ENCODE measurements around the gene OR56A3. TPM values are rescaled to one million over a fixed set of nuclear protein-coding genes. Genes with fewer than 3 reads are reported as not detected.

Gene OR56A3, protein sequence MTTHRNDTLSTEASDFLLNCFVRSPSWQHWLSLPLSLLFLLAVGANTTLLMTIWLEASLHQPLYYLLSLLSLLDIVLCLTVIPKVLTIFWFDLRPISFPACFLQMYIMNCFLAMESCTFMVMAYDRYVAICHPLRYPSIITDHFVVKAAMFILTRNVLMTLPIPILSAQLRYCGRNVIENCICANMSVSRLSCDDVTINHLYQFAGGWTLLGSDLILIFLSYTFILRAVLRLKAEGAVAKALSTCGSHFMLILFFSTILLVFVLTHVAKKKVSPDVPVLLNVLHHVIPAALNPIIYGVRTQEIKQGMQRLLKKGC
- polyA plus RNA-seq (2013, experiment 1 of 2): not detected
- not detected for polyA plus RNA-seq (2013, experiment 2 of 2)

- no peaks in the 10 kb centered on the region for H3K9me3 ChIP-seq (ENCODE audit: control insufficient read depth, low read length)
- H3K4me3 ChIP-seq (ENCODE audit: extremely low read depth, insufficient read depth, low read length, poor library complexity, severe bottlenecking): no peak within 1 kb of the TSS
- H3K36me3 ChIP-seq (ENCODE audit: control insufficient read depth, insufficient read depth, low read length): no peaks in the 10 kb centered on the region
- 80 to 94% methylated on average over 1 to 2 of the region's 3 CpGs for WGBS, 2 experiments (ENCODE audit: insufficient coverage in 2 of 2)
- no peaks in the 10 kb centered on the region for H3K4me1 ChIP-seq (ENCODE audit: control insufficient read depth, insufficient read depth, low read length, poor library complexity, severe bottlenecking)
- no peak within 1 kb of the TSS for H3K27ac ChIP-seq (ENCODE audit: low read depth, low read length, severe bottlenecking)
Measured at GRCh38 chr11:5941951-5942350, at the start of gene OR56A3. OR56A3 (plus strand) TSS chr11:5942251; CDS start chr11:5947347, 5,096 bp downstream.

DNA sequence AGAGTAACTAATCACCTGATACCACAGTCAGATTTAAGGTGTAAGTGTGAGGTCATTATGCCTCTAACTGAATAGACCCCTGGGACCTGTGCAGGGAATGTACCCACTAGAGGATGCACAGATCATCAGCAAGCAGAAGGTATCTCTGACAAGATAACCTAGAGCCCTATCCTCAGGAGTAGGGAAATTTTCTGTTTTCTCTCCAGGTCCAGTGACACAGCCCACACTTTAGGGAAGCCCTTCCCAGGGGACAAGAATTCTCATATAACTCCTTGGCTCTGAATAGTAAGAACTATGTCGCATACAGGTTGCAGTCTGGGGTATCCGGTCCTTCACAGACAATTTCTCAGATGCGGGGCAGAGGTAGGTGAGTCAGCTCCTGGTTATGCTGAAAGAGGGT lies 49.1 kb upstream of the OR56A3 start, which contains the start of gene OR52E5:
Gene OR52E5 (plus strand): TSS at position 301 of the 400 bp plus-strand sequence. CDS start 7,569 bp downstream, outside the sequence.
- H3K36me3 ChIP-seq (ENCODE audit: control insufficient read depth, insufficient read depth, low read length): no peaks in the 10 kb centered on the region
- 85 to 96% methylated on average over 3 of the region's 3 CpGs for WGBS, 2 experiments (ENCODE audit: insufficient coverage in 2 of 2)
- H3K4me1 ChIP-seq (ENCODE audit: control insufficient read depth, insufficient read depth, low read length, poor library complexity, severe bottlenecking): no peaks in the 10 kb centered on the region
- no peak within 1 kb of the TSS for H3K27ac ChIP-seq (ENCODE audit: low read depth, low read length, severe bottlenecking)
- no peak within 1 kb of the TSS for H3K4me3 ChIP-seq (ENCODE audit: extremely low read depth, insufficient read depth, low read length, poor library complexity, severe bottlenecking)
- H3K9me3 ChIP-seq (ENCODE audit: control insufficient read depth, low read length): no peaks in the 10 kb centered on the region

- Histone ChIP-seq H3K27ac (ENCODE audit: low read depth, low read length, severe bottlenecking) (no peak overlapping the region), H3K36me3 (ENCODE audit: control insufficient read depth, insufficient read depth, low read length) (no peaks in the 10 kb centered on the region), H3K4me1 (ENCODE audit: control insufficient read depth, insufficient read depth, low read length, poor library complexity, severe bottlenecking) (no peaks in the 10 kb centered on the region), H3K9me3 (ENCODE audit: control insufficient read depth, low read length) (no peaks in the 10 kb centered on the region), H3K4me3 (ENCODE audit: extremely low read depth, insufficient read depth, low read length, poor library complexity, severe bottlenecking) (no peak overlapping the region)
- 79 to 100% methylated on average over 1 to 2 of the region's 2 CpGs for WGBS, 2 experiments (ENCODE audit: insufficient coverage in 2 of 2)
Measured at GRCh38 chr11:5899534-5899933, 42.5 kb upstream of the OR56A3 start.

- no peaks in the 10 kb centered on the region for H3K4me1 ChIP-seq (ENCODE audit: control insufficient read depth, insufficient read depth, low read length, poor library complexity, severe bottlenecking)
- no peaks in the 10 kb centered on the region for H3K9me3 ChIP-seq (ENCODE audit: control insufficient read depth, low read length)
- H3K4me3 ChIP-seq (ENCODE audit: extremely low read depth, insufficient read depth, low read length, poor library complexity, severe bottlenecking): no peak overlapping the region
- no peaks in the 10 kb centered on the region for H3K36me3 ChIP-seq (ENCODE audit: control insufficient read depth, insufficient read depth, low read length)
- 64 to 95% methylated on average over 2 of the region's 2 CpGs for WGBS, 2 experiments (ENCODE audit: insufficient coverage in 2 of 2)
- no peak overlapping the region for H3K27ac ChIP-seq (ENCODE audit: low read depth, low read length, severe bottlenecking)
Measured at GRCh38 chr11:5910540-5910939, 31.5 kb upstream of the OR56A3 start.

- no peaks in the 10 kb centered on the region for H3K9me3 ChIP-seq (ENCODE audit: control insufficient read depth, low read length)
- H3K36me3 ChIP-seq (ENCODE audit: control insufficient read depth, insufficient read depth, low read length): no peaks in the 10 kb centered on the region
- WGBS, 2 experiments (ENCODE audit: insufficient coverage in 2 of 2): 82 to 95% methylated on average over 2 of the region's 2 CpGs
- no peak overlapping the region for H3K4me3 ChIP-seq (ENCODE audit: extremely low read depth, insufficient read depth, low read length, poor library complexity, severe bottlenecking)
- H3K4me1 ChIP-seq (ENCODE audit: control insufficient read depth, insufficient read depth, low read length, poor library complexity, severe bottlenecking): peaks cover 3% of the 10 kb centered on the region
- no peak overlapping the region for H3K27ac ChIP-seq (ENCODE audit: low read depth, low read length, severe bottlenecking)
Measured at GRCh38 chr11:5922749-5923426, 19.2 kb upstream of the OR56A3 start.

DNA sequence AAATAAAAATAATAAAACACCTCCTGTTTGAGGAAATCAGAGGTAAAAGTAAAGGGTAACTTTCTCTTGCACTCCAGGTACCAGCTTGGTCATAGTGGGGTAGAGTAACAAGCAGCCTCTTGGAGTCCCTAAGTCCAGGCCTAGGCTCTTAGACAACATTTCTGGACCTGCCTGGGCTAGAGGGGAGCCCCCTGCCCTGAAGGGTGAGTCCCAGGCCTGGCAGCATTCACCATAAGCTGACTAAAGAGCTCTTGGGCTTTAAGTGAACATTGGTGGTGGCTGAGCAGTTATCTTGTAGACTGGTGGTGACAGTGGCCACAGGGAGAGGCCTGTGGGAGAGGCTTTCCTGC lies 18.6 kb upstream of the OR56A3 start:
- Histone ChIP-seq H3K4me3 (ENCODE audit: extremely low read depth, insufficient read depth, low read length, poor library complexity, severe bottlenecking) (no peak overlapping the region), H3K4me1 (ENCODE audit: control insufficient read depth, insufficient read depth, low read length, poor library complexity, severe bottlenecking) (peaks cover 3% of the 10 kb centered on the region), H3K36me3 (ENCODE audit: control insufficient read depth, insufficient read depth, low read length) (no peaks in the 10 kb centered on the region), H3K27ac (ENCODE audit: low read depth, low read length, severe bottlenecking) (no peak overlapping the region), H3K9me3 (ENCODE audit: control insufficient read depth, low read length) (peaks cover 3% of the 10 kb centered on the region)

DNA sequence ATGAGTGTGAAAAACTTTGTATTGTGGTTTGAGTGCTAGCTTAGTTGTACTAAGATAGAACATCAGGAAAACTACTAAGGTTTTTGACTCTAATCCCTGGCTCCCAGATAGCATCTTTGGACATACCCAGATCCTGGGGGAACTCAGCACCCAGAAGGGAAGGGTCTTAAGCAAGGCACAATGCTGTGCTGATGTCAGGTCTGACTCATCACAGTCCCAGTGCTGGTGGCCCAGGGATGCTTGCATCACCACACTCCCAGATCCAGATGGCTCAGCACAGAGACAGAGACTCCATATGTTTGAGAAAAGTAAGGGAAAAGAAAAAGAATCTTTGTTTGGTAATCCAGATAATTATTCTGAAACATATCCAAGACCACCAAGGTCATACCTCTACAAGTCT lies 18.3 kb upstream of the OR56A3 start:
- no peaks in the 10 kb centered on the region for H3K36me3 ChIP-seq (ENCODE audit: control insufficient read depth, insufficient read depth, low read length)
- peaks cover 3% of the 10 kb centered on the region for H3K4me1 ChIP-seq (ENCODE audit: control insufficient read depth, insufficient read depth, low read length, poor library complexity, severe bottlenecking)
- H3K9me3 ChIP-seq (ENCODE audit: control insufficient read depth, low read length): peaks cover 4% of the 10 kb centered on the region
- no peak overlapping the region for H3K4me3 ChIP-seq (ENCODE audit: extremely low read depth, insufficient read depth, low read length, poor library complexity, severe bottlenecking)
- no peak overlapping the region for H3K27ac ChIP-seq (ENCODE audit: low read depth, low read length, severe bottlenecking)

- WGBS, 2 experiments (ENCODE audit: insufficient coverage in 2 of 2): 94 to 98% methylated on average over 15 to 17 of the region's 17 CpGs
Measured at GRCh38 chr11:5928271-5928670, 13.8 kb upstream of the OR56A3 start.

GRCh38 chr11:5928811-5929210 lies 13.2 kb upstream of the OR56A3 start:
- H3K9me3 ChIP-seq (ENCODE audit: control insufficient read depth, low read length): peaks cover 8% of the 10 kb centered on the region
- no peak overlapping the region for H3K4me3 ChIP-seq (ENCODE audit: extremely low read depth, insufficient read depth, low read length, poor library complexity, severe bottlenecking)
- no peak overlapping the region for H3K27ac ChIP-seq (ENCODE audit: low read depth, low read length, severe bottlenecking)
- no peaks in the 10 kb centered on the region for H3K36me3 ChIP-seq (ENCODE audit: control insufficient read depth, insufficient read depth, low read length)
- H3K4me1 ChIP-seq (ENCODE audit: control insufficient read depth, insufficient read depth, low read length, poor library complexity, severe bottlenecking): no peaks in the 10 kb centered on the region
- WGBS, 2 experiments (ENCODE audit: insufficient coverage in 2 of 2): 85% methylated on average over 14 to 15 of the region's 15 CpGs

More at GRCh38 chr11:5928271-5928670, 13.8 kb upstream of the OR56A3 start:
- no peak overlapping the region for H3K4me3 ChIP-seq (ENCODE audit: extremely low read depth, insufficient read depth, low read length, poor library complexity, severe bottlenecking)
- no peak overlapping the region for H3K27ac ChIP-seq (ENCODE audit: low read depth, low read length, severe bottlenecking)
- H3K4me1 ChIP-seq (ENCODE audit: control insufficient read depth, insufficient read depth, low read length, poor library complexity, severe bottlenecking): peaks cover 3% of the 10 kb centered on the region
- no peaks in the 10 kb centered on the region for H3K36me3 ChIP-seq (ENCODE audit: control insufficient read depth, insufficient read depth, low read length)
- peaks cover 8% of the 10 kb centered on the region for H3K9me3 ChIP-seq (ENCODE audit: control insufficient read depth, low read length)

DNA sequence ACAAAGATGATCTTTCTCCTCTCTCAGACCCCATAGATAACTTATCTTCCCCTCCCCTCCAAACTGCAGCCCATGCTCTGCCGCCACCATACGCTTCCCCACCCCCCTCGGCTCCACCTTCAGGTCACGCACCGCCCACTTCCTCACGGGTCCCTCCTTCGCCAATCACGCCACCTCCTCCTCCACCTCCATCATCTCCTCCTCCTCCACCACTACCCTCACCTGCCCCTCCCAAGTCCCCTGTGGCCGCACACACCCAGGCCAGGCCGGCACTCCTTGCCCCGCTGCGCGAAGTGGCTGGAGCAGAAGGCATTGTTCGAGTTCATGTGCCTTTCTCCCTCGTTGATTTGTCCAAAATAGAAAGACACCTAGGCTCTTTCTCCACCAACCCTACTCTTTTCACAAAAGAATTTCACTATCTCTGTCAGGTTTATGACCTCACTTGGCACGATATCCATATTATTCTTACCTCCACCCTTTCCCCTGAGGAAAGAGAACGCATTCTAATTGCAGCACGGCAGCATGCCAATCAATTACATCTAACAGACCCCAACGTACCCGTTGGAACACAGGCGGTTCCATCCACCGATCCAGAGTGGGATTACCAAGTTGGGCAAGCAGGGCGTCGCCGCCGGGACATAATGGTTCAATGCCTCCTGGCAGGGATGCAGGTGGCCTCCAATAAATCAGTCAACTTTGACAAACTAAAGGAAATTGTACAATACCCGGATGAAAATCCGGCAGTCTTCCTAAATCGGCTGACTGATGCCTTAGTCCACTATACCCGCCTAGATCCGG lies 12.3 kb upstream of the OR56A3 start:
- H3K4me3 ChIP-seq (ENCODE audit: extremely low read depth, insufficient read depth, low read length, poor library complexity, severe bottlenecking): no peak overlapping the region
- no peaks in the 10 kb centered on the region for H3K36me3 ChIP-seq (ENCODE audit: control insufficient read depth, insufficient read depth, low read length)
- H3K27ac ChIP-seq (ENCODE audit: low read depth, low read length, severe bottlenecking): no peak overlapping the region
- 83 to 91% methylated on average over 27 to 30 of the region's 31 CpGs for WGBS, 2 experiments (ENCODE audit: insufficient coverage in 2 of 2)
- H3K9me3 ChIP-seq (ENCODE audit: control insufficient read depth, low read length): peaks cover 8% of the 10 kb centered on the region
- no peaks in the 10 kb centered on the region for H3K4me1 ChIP-seq (ENCODE audit: control insufficient read depth, insufficient read depth, low read length, poor library complexity, severe bottlenecking)
